22Rv1 (cell line): ENCODE data around the gene DGUOK.

ENCODE experiments used
- ZFX ChIP-seq: fragments of 450-650 bp; IDR thresholded peaks from 2 replicates; pipeline ENCODE4 v1.6.1; 2017; ENCODE audit warnings: antibody characterized with exemption, borderline replicate concordance
- TF ChIP-seq, protein P1 (sequence below): fragments of 450-650 bp; IDR thresholded peaks from 2 replicates; pipeline ENCODE4 v1.5.1; 2017; ENCODE audit warnings: mild to moderate bottlenecking

- TF ChIP-seq, protein P1, sequence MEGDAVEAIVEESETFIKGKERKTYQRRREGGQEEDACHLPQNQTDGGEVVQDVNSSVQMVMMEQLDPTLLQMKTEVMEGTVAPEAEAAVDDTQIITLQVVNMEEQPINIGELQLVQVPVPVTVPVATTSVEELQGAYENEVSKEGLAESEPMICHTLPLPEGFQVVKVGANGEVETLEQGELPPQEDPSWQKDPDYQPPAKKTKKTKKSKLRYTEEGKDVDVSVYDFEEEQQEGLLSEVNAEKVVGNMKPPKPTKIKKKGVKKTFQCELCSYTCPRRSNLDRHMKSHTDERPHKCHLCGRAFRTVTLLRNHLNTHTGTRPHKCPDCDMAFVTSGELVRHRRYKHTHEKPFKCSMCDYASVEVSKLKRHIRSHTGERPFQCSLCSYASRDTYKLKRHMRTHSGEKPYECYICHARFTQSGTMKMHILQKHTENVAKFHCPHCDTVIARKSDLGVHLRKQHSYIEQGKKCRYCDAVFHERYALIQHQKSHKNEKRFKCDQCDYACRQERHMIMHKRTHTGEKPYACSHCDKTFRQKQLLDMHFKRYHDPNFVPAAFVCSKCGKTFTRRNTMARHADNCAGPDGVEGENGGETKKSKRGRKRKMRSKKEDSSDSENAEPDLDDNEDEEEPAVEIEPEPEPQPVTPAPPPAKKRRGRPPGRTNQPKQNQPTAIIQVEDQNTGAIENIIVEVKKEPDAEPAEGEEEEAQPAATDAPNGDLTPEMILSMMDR, result no peak
- no peak for TF ChIP-seq ZFX
These were observed 41.3 kb upstream of the DGUOK start for GRCh38 chr2:73885406-73885805.
